ENCODE measurements around the gene TP53RK. TPM values are rescaled to one million over a fixed set of nuclear protein-coding genes. Genes with fewer than 3 reads are reported as not detected.

Gene TP53RK
- total and polyA plus RNA-seq, 2 of the 13 experiments (the other 11 are each of a cell fraction or from before 2014, with no cell fraction given), result 12.9 to 25.5 TPM

GRCh38 chr20:46699651-46700359 is 10.6 kb upstream of the TP53RK start (continued):
- no peak for TF ChIP-seq IRF9 (CRISPR knock-in tag; IDR thresholded peaks at IDR 0.05; ENCODE audit: borderline replicate concordance)
- no peak for TF ChIP-seq THAP9 (CRISPR knock-in tag; IDR thresholded peaks at IDR 0.05; ENCODE audit: borderline replicate concordance)
- 0 out of 2 replicates have a peak, but pooled peaks have one; percentile 17 for TF ChIP-seq HOXA3 (CRISPR knock-in tag; IDR thresholded peaks at IDR 0.05)
- no peak for TF ChIP-seq CREB1 (IDR thresholded peaks at IDR 0.05)
- TF ChIP-seq CREB1 (CRISPR knock-in tag; IDR thresholded peaks at IDR 0.05), result no peak
- no peak for TF ChIP-seq ESRRA (CRISPR knock-in tag; IDR thresholded peaks at IDR 0.05; ENCODE audit: low read depth)
- TF ChIP-seq RBFOX2 (IDR thresholded peaks at IDR 0.05; ENCODE audit: low read depth, low read length), result no peak
- no peak for TF ChIP-seq ZNF564 (CRISPR knock-in tag; IDR thresholded peaks at IDR 0.05)
- TF ChIP-seq ZNF691 (CRISPR knock-in tag; IDR thresholded peaks at IDR 0.05; ENCODE audit: borderline replicate concordance, low read depth), result peak; percentile 63; the same call in 1 of the 2 replicates
- TF ChIP-seq TSC22D2 (CRISPR knock-in tag; IDR thresholded peaks at IDR 0.05; ENCODE audit: borderline replicate concordance), result peak; percentile 87; the same call in 1 of the 2 replicates
- TF ChIP-seq ZNF124 (CRISPR knock-in tag; IDR thresholded peaks at IDR 0.05), result peak; percentile 86
- TF ChIP-seq ZNF644 (CRISPR knock-in tag; IDR thresholded peaks at IDR 0.05; ENCODE audit: low read depth), result 0 out of 2 replicates have a peak, but pooled peaks have one; percentile 15
- TF ChIP-seq SMC3 (IDR thresholded peaks at IDR 0.05; ENCODE audit: low read length), result peak; percentile 96
- TF ChIP-seq HINFP (CRISPR knock-in tag; IDR thresholded peaks at IDR 0.05; ENCODE audit: low read depth), result 0 out of 2 replicates have a peak, but pooled peaks have one; percentile 49
- TF ChIP-seq PHF21A (CRISPR knock-in tag; IDR thresholded peaks at IDR 0.05), result peak; percentile 61; the same call in 1 of the 2 replicates
- peak; percentile 63 for TF ChIP-seq ZNF335 (CRISPR knock-in tag; IDR thresholded peaks at IDR 0.05)
- no peak for TF ChIP-seq FOXA1 (IDR thresholded peaks at IDR 0.05)
- no peak for TF ChIP-seq FOXA1 (CRISPR knock-in tag; IDR thresholded peaks at IDR 0.05)
- TF ChIP-seq ZZZ3 (CRISPR knock-in tag; IDR thresholded peaks at IDR 0.05; ENCODE audit: borderline replicate concordance), result no peak
- 0 out of 2 replicates have a peak, but pooled peaks have one; percentile 7 for TF ChIP-seq YEATS4 (CRISPR knock-in tag; IDR thresholded peaks at IDR 0.05; ENCODE audit: borderline replicate concordance)
- TF ChIP-seq SOX13 (IDR thresholded peaks at IDR 0.05), result no peak
- TF ChIP-seq SOX13 (CRISPR knock-in tag; conservative IDR thresholded peaks at IDR 0.05 in 1 of 2, IDR thresholded peaks at IDR 0.05 in 1 of 2), result peak in 1 of 2 experiments; percentile 43; a peak in 1 of 4 replicates
- 0 out of 2 replicates have a peak, but pooled peaks have one; percentile 34 for TF ChIP-seq ETS1 (CRISPR knock-in tag; IDR thresholded peaks at IDR 0.05)

All from HepG2 (cell line).